Measurements from ENCODE around the gene FIGNL2. TPM values are rescaled to one million over a fixed set of nuclear protein-coding genes. Genes with fewer than 3 reads are reported as not detected.
"Not testable (repeated sequence)": the region's sequence is repeated elsewhere in the genome, so short reads cannot be mapped to it uniquely, and the experiment has no call there.

The FIGNL2 gene
- total RNA-seq, 3 donors from 2014 or later: 0.16 to 1.3 (median 0.29) TPM

GRCh38 chr12:51834411-51834810, 14.1 kb downstream of the FIGNL2 start:
- no peaks in the 10 kb centered on the region for H3K27me3 ChIP-seq
- H3K4me3 ChIP-seq: no peak overlapping the region
- H3K27ac ChIP-seq: no peak overlapping the region
- no peak for TF ChIP-seq CTCF (IDR thresholded peaks at IDR 0.05)
- no peak for TF ChIP-seq POLR2AphosphoS5 (IDR thresholded peaks at IDR 0.05)
- TF ChIP-seq POLR2A (IDR thresholded peaks at IDR 0.05): no peak
- no peak for DNase-seq (ENCODE audit: low spot score in 2 of 2)
- H3K9me3 ChIP-seq: no peaks in the 10 kb centered on the region
- intact Hi-C loops (cut with DNase I; ENCODE audit: low total_unique reads): no loop called here
- H3K4me1 ChIP-seq: no peaks in the 10 kb centered on the region
- no peaks in the 10 kb centered on the region for H3K36me3 ChIP-seq

- DNase-seq (ENCODE audit: low spot score in 2 of 2): no peak
- intact Hi-C loops (cut with DNase I; ENCODE audit: low total_unique reads): no loop called here
- H3K27me3 ChIP-seq: no peaks in the 10 kb centered on the region
- no peaks in the 10 kb centered on the region for H3K4me1 ChIP-seq
- H3K4me3 ChIP-seq: no peak overlapping the region
- H3K9me3 ChIP-seq: no peaks in the 10 kb centered on the region
- H3K36me3 ChIP-seq: no peaks in the 10 kb centered on the region
- TF ChIP-seq POLR2AphosphoS5 (IDR thresholded peaks at IDR 0.05) (no peak), CTCF (IDR thresholded peaks at IDR 0.05) (no peak), POLR2A (IDR thresholded peaks at IDR 0.05) (no peak)
- no peak overlapping the region for H3K27ac ChIP-seq
Measured at GRCh38 chr12:51833448-51834227, 14.9 kb downstream of the FIGNL2 start.

GRCh38 chr12:51832354-51833107, 16.0 kb downstream of the FIGNL2 start:
- DNase-seq (ENCODE audit: low spot score in 2 of 2): no peak
- Histone ChIP-seq H3K9me3 (no peaks in the 10 kb centered on the region), H3K4me3 (no peak overlapping the region), H3K36me3 (no peaks in the 10 kb centered on the region), H3K27me3 (no peaks in the 10 kb centered on the region), H3K4me1 (peaks cover 0 to 6% of the 10 kb centered on the region in 2 donors), H3K27ac (no peak overlapping the region)
- intact Hi-C loops (cut with DNase I; ENCODE audit: low total_unique reads): no loop called here
- TF ChIP-seq POLR2A (IDR thresholded peaks at IDR 0.05): no peak
- no peak for TF ChIP-seq POLR2AphosphoS5 (IDR thresholded peaks at IDR 0.05)
- no peak for TF ChIP-seq CTCF (IDR thresholded peaks at IDR 0.05)

GRCh38 chr12:51831817-51832216, 16.7 kb downstream of the FIGNL2 start:
- H3K27me3 ChIP-seq; H3K9me3 ChIP-seq; H3K27ac ChIP-seq; H3K4me1 ChIP-seq; DNase-seq (ENCODE audit: low spot score in 2 of 2); H3K36me3 ChIP-seq; intact Hi-C loops (cut with DNase I; ENCODE audit: low total_unique reads); H3K4me3 ChIP-seq: not testable (repeated sequence)

GRCh38 chr12:51829641-51830040, 18.9 kb downstream of the FIGNL2 start:
- H3K9me3 ChIP-seq: no peaks in the 10 kb centered on the region
- intact Hi-C loops (cut with DNase I; ENCODE audit: low total_unique reads): no loop called here

More at GRCh38 chr12:51829641-51830040, 18.9 kb downstream of the FIGNL2 start:
- Histone ChIP-seq H3K4me3 (no peak overlapping the region), H3K27ac (no peak overlapping the region), H3K27me3 (no peaks in the 10 kb centered on the region), H3K36me3 (no peaks in the 10 kb centered on the region), H3K4me1 (peaks cover 0 to 6% of the 10 kb centered on the region in 2 donors)
- DNase-seq (ENCODE audit: low spot score in 2 of 2): no peak
- TF ChIP-seq POLR2AphosphoS5 (IDR thresholded peaks at IDR 0.05) (no peak), POLR2A (IDR thresholded peaks at IDR 0.05) (no peak), CTCF (IDR thresholded peaks at IDR 0.05) (no peak)

All from breast epithelium (tissue), 4 donors.